Heart left ventricle (tissue), 16 donors: ENCODE data around the gene AP3B1. TPM values are rescaled to one million over a fixed set of nuclear protein-coding genes. Genes with fewer than 3 reads are reported as not detected.
A peak's percentile ranks its signal among the peaks of the same experiment; 100 is the strongest.

Experiments
- ATAC-seq, 4 donors: fragments of 200-7000 bp; cut with Tn5 transposase; one replicate each; pipeline ENCODE4 v1.9.1; 2020 to 2022; ENCODE audit warnings: moderate library complexity in 4 of 4, mild to moderate bottlenecking in 3 of 4, moderate number of reproducible peaks in 1 of 4
- DNase-seq, 5 donors: peaks; one replicate each; pipeline ENCODE4 v3.0.0-alpha.2; 2020
- H3K27ac ChIP-seq, 12 donors: fragments of 200-600 bp; sonication (generic) in 4 of 12; one replicate each; pipeline versions ENCODE4 v1.5.0 to v1.8.0; 2016 to 2022; ENCODE audit warnings: mild to moderate bottlenecking in 2 of 12
- H3K27me3 ChIP-seq, 9 donors: fragments of 200-600 bp; sonication (generic) in 2 of 9; one replicate each; pipeline versions ENCODE4 v1.5.1 to v1.8.0; 2016 to 2022; ENCODE audit warnings: mild to moderate bottlenecking in 3 of 9
- H3K36me3 ChIP-seq, 9 donors: fragments of 200-600 bp; sonication (generic) in 2 of 9; one replicate each; pipeline versions ENCODE4 v1.5.0 to v1.8.0; 2018 to 2022; ENCODE audit warnings: mild to moderate bottlenecking in 2 of 9
- H3K4me1 ChIP-seq, 12 donors: fragments of 200-600 bp; sonication (generic) in 4 of 12; one replicate each; pipeline versions ENCODE4 v1.5.0 to v1.8.0; 2016 to 2022; ENCODE audit warnings: mild to moderate bottlenecking in 3 of 12
- H3K4me3 ChIP-seq, 12 donors: fragments of 200-600 bp; sonication (generic) in 4 of 12; one replicate each; pipeline versions ENCODE4 v1.5.0 to v1.8.0; 2017 to 2022; ENCODE audit warnings: mild to moderate bottlenecking in 9 of 12, moderate library complexity in 4 of 12
- H3K9me3 ChIP-seq, 12 donors: fragments of 200-600 bp; sonication (generic) in 4 of 12; one replicate each; pipeline versions ENCODE4 v1.5.0 to v1.8.0; 2016 to 2022; ENCODE audit warnings: mild to moderate bottlenecking in 1 of 12
- CTCF ChIP-seq, 12 donors: fragments of 200-600 bp; sonication (generic) in 4 of 12; IDR thresholded peaks; one replicate each; pipeline versions ENCODE4 v1.5.0 to v1.8.0; 2018 to 2022; ENCODE audit warnings: antibody characterized with exemption in 12 of 12, mild to moderate bottlenecking in 5 of 12
- POLR2A ChIP-seq, 2 donors: fragments of 450-650 bp; IDR thresholded peaks; one replicate each; pipeline ENCODE4 v1.6.1; 2017; ENCODE audit warnings: antibody characterized with exemption in 2 of 2, mild to moderate bottlenecking in 2 of 2, moderate library complexity in 2 of 2
- WGBS, 4 donors: extraction: QIAGEN DNeasy Blood & Tissue Kit in 2 of 4; methylation state at CpG; one replicate each; pipeline versions ENCODE4 v1.1.5 to v1.1.7; 2013 to 2018; 5-methylcytosine and 5-hydroxymethylcytosine counted together
- intact Hi-C, 10 donors: fragments of 100-400 bp; cut with DNase I; formaldehyde crosslinking; loops; one replicate each; pipeline versions ENCODE4 v1.11.1 to v1.14.2; 2022
- polyA plus RNA-seq, 2 donors: library from polyadenylated mRNA; stranded (reverse); fragments of 200-250 nt; gene quantifications; one replicate each; pipeline ENCODE4 v1.2.3, GENCODE V29; 2013
- total RNA-seq, 9 donors: library from RNA; depleted of rRNA in 2 of 9; stranded (reverse); fragments of >200 nt in 2 of 9; fragmentation: NEBNext Ultra II Directional in 3 of 9; extraction: Animal tissue kit (Norgen Biotek cat#: 25700) in 3 of 9; gene quantifications; one replicate each; pipeline versions ENCODE4 v1.1.0 to v1.2.4, GENCODE V29; 2016 to 2023
- donor health status: ischemic (EF 13 %, LVEDD 7.1; RV severe dilation, severe dysfunction).
- donor health status: healthy with polysubstance abuse.
- donor health status: DM: no; HTN: yes; CAD: no.
- donor health status: DM: no; HTN: no; CAD: no.
- donor health status: ischemic (EF 25% LVEDD 6.9; RV normal size, moderate dysfunction).
- donor health status: ischemic (EF 25% LVEDD 5.7; RV mildly dilated, moderate dysfunction).
- donor health status: healthy.
- donor health status: DM: yes; HTN: yes; CAD: no.
- donor health status: ischemic (EF 35%, LVEDD 5.7; RV mildly dilated, moderate dysfunction).
- donor health status: nonischemic (EF 11% LVEDD 7.7; RV severe dilation, severe dysfunction).
- donor health status: DM: yes; HTN: yes; CAD: no.
- donor health status: PGD.
- donor health status: ischemic (EF 29% LVEDD 5.4; RV normal size, mild dysfunction).
- donor health status: nonischemic (EF 23%, LVEDD 6.1; RV moderate dilation, normal function).

Gene AP3B1
- total and polyA plus RNA-seq, 11 donors = 14.4 to 33.7 (median 25.2) TPM

DNA sequence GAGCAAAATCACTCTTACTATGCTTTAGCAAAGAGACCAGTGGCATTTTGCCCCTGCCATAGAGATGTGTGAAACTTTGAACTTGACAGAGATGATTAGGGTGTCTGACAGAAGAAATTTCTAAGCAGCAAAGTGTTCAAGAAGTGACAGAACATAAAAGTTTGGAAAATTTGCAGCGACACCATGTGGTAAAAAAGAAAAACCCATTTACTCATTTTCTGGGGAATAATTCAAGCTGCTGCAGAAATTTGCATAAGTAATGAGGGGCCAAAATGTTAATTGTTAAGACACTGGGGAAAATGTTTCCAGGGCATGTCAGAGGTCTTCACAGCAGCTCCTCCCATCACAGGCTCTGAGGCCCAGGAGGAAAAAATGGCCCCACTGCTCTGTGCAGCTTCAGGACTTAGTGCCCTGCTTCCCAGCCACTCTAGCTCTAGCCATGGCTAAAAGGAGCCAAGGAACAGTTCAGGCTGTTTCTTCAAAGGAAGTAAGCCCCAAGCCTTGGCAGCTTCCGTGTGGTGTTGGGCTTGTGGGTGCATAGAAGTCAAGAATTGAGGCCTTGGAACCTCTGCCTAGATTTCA lies 6.1 kb upstream of the AP3B1 start:
- Histone ChIP-seq H3K4me3 (no peak overlapping the region), H3K4me1 (peaks cover 0 to 5% (median 3%) of the 10 kb centered on the region in 12 donors), H3K27ac (no peak overlapping the region), H3K36me3 (no peaks in the 10 kb centered on the region), H3K27me3 (no peaks in the 10 kb centered on the region), H3K9me3 (no peaks in the 10 kb centered on the region)
- WGBS, 4 donors = 19 to 67% (median 41%) methylated on average over 2 of the region's 2 CpGs
- ATAC-seq = no peak
- DNase-seq = no peak
- TF ChIP-seq CTCF (IDR thresholded peaks at IDR 0.05) (peak in 9 of 12 donors; percentile 17 to 52 (median 36)), POLR2A (IDR thresholded peaks at IDR 0.05) (no peak)
- intact Hi-C loops = loop anchor here in 1 of 10 donors (10.0 kb wide), 1 partner anchor 344 kb away; the partner anchor contains the start of gene LHFPL2

DNA sequence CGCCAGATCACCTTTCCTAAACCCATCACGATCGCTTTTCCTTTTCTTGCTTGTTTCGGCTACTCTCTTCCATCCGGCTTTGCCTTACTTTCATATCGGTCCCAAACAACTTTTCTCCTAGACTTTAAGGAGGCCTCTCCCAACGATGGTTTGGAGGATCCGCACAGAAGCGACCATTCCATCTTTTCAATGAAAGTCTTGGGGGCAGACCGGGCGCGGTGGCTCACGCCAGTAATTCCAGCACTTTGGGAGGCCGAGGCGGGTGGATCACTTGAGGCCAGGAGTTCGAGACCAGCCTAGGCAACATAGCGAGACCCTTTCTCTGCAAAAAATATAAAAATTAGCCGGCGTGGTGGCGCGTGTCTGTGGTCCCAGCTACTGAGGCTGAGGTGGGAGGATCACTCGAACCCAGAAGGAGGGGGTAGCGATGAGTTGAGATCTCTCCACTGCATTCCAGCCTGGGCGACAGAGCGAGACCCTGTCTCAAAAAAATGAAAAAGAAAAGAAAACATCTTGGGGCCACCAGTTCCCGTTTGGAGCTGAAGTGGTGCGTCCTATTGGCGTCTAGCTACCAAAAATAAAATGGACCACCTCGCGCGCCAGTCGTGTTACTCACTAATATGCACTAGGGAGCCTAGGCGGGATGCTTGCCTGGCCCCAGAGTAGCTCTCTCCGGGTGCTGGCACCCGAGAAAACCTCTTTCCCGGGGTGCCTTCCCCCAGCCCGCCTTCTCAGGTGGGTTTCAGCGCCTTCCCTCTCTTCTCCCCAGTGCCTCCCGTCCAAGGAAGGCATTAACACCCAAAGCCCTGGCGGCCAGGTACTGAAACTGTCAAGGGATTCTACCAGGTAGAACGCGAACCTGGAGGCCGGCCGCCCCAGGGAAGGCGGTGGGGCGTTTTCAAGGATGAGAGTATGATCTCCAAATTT lies 800 bp upstream of the AP3B1 start:
- no peaks in the 10 kb centered on the region for H3K9me3 ChIP-seq
- H3K27me3 ChIP-seq = no peaks in the 10 kb centered on the region
- H3K36me3 ChIP-seq = no peaks in the 10 kb centered on the region
- TF ChIP-seq CTCF (IDR thresholded peaks at IDR 0.05) (peak in 1 of 12 donors; percentile 7), POLR2A (IDR thresholded peaks at IDR 0.05) (no peak)
- ATAC-seq (peak; percentile 8 to 46 (median 34)), DNase-seq (peak; percentile 9 to 65 (median 31))
- peaks cover 0 to 34% (median 19%) of the 10 kb centered on the region in 12 donors for H3K4me1 ChIP-seq
- peak overlapping the region; percentile 47 to 94 (median 90) for H3K27ac ChIP-seq
- peak overlapping the region; percentile 60 to 97 (median 88) for H3K4me3 ChIP-seq
- intact Hi-C loops = loop anchor here in 8 of 10 donors (2.0 to 10.0 kb wide), 5 partner anchors 62 to 1320 kb away; partner anchors contain the start of genes SCAMP1 (in 2 of the 8), LHFPL2 (in 1 of the 8) and TENT2 (in 1 of the 8)
- WGBS, 4 donors = 1 to 6% (median 3%) methylated on average over 46 of the region's 46 CpGs

- no peak for TF ChIP-seq CTCF (IDR thresholded peaks at IDR 0.05)
- no peak for TF ChIP-seq POLR2A (IDR thresholded peaks at IDR 0.05)
- no peaks in the 10 kb centered on the region for H3K9me3 ChIP-seq
- peak overlapping the region in 11 of 12 donors; percentile 64 to 94 (median 90) for H3K27ac ChIP-seq
- H3K27me3 ChIP-seq = no peaks in the 10 kb centered on the region
- intact Hi-C loops = loop anchor here in 9 of 10 donors (1.0 to 10.0 kb wide), 6 partner anchors 65 to 1321 kb away; partner anchors contain the start of genes SCAMP1 (in 6 of the 9), LHFPL2 (in 1 of the 9) and TENT2 (in 1 of the 9)
- H3K4me1 ChIP-seq = peaks cover 0 to 44% (median 24%) of the 10 kb centered on the region in 12 donors
- ATAC-seq (peak in 2 of 4 donors; percentile 13 to 20), DNase-seq (no peak)
- 0 to 1% (median 1%) methylated on average over 6 of the region's 6 CpGs for WGBS, 4 donors
- no peaks in the 10 kb centered on the region for H3K36me3 ChIP-seq
- peak overlapping the region; percentile 60 to 97 (median 88) for H3K4me3 ChIP-seq
Measured at GRCh38 chr5:78293851-78294247, 649 bp downstream of the AP3B1 start.
